HG03066 (cell line): ENCODE measurements around the gene ALG5.

Source experiments
- ATAC-seq: cut with Tn5 transposase; IDR thresholded peaks from one replicate; pipeline ENCODE4 v1.9.1; 2021; ENCODE audit warnings: low read depth; ENCODE audit not compliant: unreplicated experiment

Gene ALG5, protein sequence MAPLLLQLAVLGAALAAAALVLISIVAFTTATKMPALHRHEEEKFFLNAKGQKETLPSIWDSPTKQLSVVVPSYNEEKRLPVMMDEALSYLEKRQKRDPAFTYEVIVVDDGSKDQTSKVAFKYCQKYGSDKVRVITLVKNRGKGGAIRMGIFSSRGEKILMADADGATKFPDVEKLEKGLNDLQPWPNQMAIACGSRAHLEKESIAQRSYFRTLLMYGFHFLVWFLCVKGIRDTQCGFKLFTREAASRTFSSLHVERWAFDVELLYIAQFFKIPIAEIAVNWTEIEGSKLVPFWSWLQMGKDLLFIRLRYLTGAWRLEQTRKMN

DNA sequence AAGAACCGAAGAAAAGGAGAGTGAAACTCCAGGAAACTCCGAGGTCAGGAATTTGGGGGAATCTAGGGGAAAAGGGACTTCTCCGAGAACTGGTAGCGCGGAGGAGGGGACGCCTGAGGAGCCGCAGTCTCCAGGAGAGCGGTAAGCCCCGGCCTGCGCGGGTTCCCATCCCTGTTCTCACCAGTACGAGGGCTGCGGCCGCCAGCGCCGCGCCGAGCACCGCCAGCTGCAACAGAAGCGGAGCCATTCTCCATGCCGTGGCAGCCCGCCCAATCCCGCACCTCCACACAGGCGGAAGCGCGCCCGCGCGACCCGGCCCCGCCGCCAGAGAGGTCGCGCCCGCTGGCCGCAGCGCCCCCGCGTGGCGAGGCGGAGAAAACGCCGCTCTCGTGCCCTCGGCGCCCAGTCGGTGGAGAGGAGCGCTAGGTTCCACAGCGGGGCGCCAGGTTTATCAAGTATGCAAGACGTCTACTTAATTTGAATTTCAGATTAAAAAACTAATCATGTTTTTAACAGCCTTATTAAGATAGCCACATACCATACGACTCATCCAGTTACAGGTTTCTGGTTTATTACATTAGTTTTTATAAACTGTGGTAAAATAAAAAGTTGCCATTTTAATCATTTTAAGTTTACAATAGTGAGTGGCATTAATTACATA, at the start of gene ALG5:
TSS of gene ALG5 (minus strand) at position 287 of the 661 bp plus-strand sequence. CDS start at position 247, 40 bp downstream.
- peak; percentile 65 for ATAC-seq

- no peak for ATAC-seq
Measured at GRCh38 chr13:37047846-37048245, 48.7 kb upstream of the ALG5 start.

GRCh38 chr13:37047032-37047431, 47.9 kb upstream of the ALG5 start:
- ATAC-seq: no peak

- no peak for ATAC-seq
Measured at GRCh38 chr13:37046062-37046461, 46.9 kb upstream of the ALG5 start.

DNA sequence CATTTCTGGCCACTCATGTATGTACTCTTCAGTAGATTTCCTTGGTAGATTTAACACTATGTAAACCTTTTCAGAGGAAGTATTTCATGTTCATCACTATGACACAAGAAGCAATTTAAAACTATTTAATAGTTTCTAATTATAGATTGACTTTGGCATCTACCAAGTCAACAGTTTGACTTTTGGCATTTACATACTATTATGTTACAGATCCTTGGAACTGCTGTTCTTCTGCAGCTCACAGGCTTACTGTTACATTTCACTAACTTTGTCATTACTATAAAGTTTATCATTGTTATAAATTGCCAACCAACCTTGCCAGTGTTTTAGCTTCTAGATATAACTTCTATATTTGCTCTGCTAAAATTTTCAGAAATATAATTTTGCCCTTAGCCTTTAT, 41.6 kb upstream of the ALG5 start:
- ATAC-seq: no peak

DNA sequence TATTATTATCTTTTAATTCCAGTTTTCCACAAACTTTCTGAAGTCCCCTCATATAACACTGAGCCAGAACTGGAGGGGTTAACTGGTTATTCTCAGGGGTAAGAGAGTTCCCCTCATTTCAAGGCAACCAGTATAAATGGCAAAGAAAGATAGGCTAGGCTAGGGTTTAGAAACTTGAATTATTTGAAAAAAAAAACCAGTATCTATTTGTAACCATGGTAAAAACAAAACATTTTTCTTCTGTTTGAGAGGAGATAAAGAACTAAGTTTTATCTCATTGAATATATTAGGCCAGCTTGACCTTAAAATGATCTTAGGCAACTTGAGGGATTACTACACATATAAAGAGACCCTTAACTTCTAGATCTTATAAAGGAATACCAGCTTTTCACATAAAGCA, 40.8 kb upstream of the ALG5 start:
- no peak for ATAC-seq

GRCh38 chr13:37037241-37037640, 38.1 kb upstream of the ALG5 start:
- ATAC-seq: no peak

- no peak for ATAC-seq
Measured at GRCh38 chr13:37029617-37030016, 30.5 kb upstream of the ALG5 start.

- no peak for ATAC-seq
Measured at GRCh38 chr13:37027639-37028038, 28.5 kb upstream of the ALG5 start.

DNA sequence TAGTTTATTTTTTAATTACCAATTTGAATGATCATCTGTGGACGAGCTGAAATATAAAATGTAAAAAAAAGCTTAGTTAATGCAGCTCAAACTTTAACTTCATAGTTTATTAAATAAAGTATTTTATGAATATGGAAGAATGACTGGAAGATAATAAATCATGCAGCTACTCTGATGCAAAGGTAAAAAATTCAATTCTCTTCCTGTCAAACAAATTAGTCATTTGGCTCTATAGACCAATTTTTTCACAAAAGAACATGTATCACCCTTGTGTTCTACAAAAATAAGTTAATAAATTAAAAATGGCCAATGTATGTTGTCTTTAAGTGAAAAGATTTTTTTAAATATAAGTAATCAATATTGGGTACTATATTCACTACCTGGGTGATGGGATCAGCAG, 27.6 kb upstream of the ALG5 start:
- no peak for ATAC-seq

DNA sequence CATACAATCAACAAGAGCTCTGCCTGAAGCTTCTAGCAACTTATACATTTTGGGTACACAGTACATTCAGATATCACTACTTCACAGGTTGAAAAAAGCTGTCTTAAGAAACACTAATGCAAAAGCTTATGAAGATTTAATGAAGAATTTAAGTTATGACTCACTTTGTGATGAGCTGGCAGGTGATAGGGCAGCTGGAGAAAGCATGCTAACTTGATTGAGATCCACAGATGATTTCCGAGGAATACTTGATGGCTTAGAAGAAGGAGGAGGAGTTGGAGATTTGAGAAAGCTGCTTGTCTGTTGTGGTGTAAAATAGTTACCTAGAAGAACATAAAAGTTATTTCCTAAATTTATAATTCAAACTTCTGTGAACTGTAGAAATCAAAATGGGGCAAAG, 24.7 kb upstream of the ALG5 start:
- no peak for ATAC-seq

DNA sequence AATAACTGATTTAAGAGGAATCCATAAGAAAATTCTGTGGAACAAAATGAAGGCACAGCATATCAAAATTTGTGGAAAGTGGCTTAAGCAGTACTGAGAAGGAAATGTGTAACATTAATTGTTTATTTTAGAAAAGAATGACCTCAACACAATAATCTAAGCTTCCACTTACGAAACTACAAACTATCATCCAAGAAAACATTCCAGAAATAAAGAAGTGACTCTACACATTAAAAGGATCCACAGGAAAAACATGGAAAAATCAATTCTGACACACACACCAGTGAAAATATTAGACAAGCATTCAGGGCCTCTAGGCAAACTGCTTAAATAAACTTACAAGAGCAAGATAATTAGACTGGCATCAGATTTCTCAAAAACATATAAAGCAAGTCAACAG, 15.5 kb upstream of the ALG5 start:
- ATAC-seq: no peak

GRCh38 chr13:37011788-37012187, 12.6 kb upstream of the ALG5 start:
- ATAC-seq: no peak

GRCh38 chr13:37011002-37011401, 11.9 kb upstream of the ALG5 start:
- ATAC-seq: no peak

DNA sequence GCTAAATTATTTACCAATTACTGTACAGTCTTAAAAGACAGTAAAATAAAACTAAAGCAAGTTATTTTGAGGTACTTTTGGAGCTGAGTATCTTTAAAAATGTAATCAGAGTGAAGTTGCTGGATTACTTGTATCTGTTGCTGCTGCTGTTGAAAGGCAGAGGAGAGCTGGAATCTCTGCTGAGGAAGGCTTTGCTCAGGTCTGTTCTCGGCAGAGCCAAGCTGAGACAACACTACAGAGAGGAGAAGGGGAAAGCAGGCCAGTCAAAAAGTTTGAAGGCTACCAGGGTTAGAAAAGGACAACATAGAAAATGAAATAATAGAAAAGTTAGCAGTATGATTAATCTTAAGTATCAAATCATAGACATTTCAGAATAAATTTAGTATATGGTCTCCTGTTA, 11.3 kb upstream of the ALG5 start:
- no peak for ATAC-seq

DNA sequence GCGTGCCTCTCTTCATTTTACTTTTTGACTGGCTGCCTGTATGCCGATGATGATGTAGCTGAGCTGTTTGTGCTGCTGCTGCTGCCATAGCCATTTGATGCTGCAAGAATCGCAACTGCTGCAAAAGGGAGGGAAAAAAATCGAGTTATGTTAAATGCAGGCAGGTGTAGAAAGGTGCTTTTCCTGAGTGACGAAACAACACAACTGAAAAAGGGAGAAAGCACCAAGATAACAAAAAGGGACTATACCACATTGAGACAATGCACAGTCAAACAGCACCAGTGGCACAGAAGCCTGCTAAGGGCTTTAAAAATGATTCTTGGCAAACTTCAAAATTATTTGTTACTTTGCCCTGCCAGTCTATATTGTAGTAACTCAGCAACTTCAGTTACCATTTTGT, 10.6 kb upstream of the ALG5 start:
- ATAC-seq: no peak

GRCh38 chr13:37001921-37002250, 2.7 kb upstream of the ALG5 start:
- no peak for ATAC-seq

DNA sequence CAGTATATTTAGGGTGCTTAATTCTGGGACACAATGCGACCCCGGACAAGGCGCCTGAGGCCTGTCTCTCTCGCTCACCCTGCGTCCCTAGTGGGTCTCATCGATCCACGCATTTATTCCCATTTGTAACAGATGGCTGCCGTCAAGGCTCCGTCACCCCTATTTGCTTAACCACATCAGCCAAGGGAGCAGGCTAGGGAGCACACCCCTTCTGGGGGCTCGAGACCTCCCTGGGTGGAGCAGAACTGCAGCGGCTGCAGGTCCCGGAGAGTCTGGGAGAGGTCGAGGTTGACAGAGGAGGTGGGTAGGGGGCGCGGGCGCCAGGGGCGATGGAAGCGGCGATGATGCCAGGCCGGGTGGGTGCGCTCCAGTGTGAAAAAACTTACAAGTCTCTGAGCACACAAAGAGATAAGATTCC, 507 bp downstream of the ALG5 start:
- ATAC-seq: no peak

- no peak for ATAC-seq
Measured at GRCh38 chr13:36997716-36998427, 1.3 kb downstream of the ALG5 start.

DNA sequence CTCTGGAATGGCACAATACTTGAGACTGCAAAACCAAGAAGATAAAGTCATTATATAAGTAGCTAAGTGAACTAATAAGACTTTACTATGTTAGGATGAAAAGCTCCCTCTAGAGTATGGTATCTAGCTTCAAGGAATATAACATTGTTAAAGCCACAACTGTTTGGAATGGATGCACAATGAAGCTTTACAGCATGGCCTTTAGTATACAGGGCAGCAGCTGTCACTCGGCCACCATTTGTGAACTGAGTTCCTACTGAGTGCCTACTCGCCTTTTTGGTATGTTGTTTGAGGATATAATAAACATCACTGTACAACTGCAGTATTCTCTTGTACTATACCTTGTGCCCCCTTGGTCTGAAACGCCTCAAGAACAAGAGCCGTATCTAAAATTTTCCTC, 6.8 kb downstream of the ALG5 start:
- ATAC-seq: no peak

- no peak for ATAC-seq
Measured at GRCh38 chr13:36986462-36987240, 12.5 kb downstream of the ALG5 start.
